Brain microvascular endothelial cell (primary cell): ENCODE results near the gene HLA-E.
"Not testable (repeated sequence)": the region's sequence is repeated elsewhere in the genome, so short reads cannot be mapped to it uniquely, and the experiment has no call there.

ENCODE experiments used
- DNase-seq: peaks from one replicate; pipeline ENCODE4 v3.0.0-alpha.2; 2020
- H3K27ac ChIP-seq: fragments of 250-450 bp; sonication (Bioruptor Pico); 2 replicates; pipeline ENCODE4 v1.5.1; 2020; ENCODE audit warnings: mild to moderate bottlenecking, moderate library complexity
- H3K27me3 ChIP-seq: fragments of 250-450 bp; sonication (Bioruptor Pico); replicated peaks from 2 replicates; pipeline ENCODE4 v1.5.1; 2020; ENCODE audit warnings: mild to moderate bottlenecking
- H3K36me3 ChIP-seq: fragments of 250-450 bp; sonication (Bioruptor Pico); replicated peaks from 2 replicates; pipeline ENCODE4 v1.5.1; 2020; ENCODE audit warnings: mild to moderate bottlenecking
- H3K4me3 ChIP-seq: 2 replicates; pipeline ENCODE4 v1.5.1; 2011; ENCODE audit warnings: low read depth, mild to moderate bottlenecking, control low read depth, low read length, moderate library complexity
- CTCF ChIP-seq: IDR thresholded peaks from 2 replicates; pipeline ENCODE4 v1.5.1; 2011; ENCODE audit warnings: low read depth, mild to moderate bottlenecking, moderate library complexity, low read length, control low read depth, inconsistent platforms; ENCODE audit errors: missing control alignments
- in situ Hi-C: cut with HindIII; loops from 2 replicates; pipeline ENCODE4 v1.10.0; 2017; ENCODE audit warnings: low sequenced_read_pairs, low pct_ligation_motif_present

HLA-E gene

GRCh38 chr6:30520522-30520921 is 31.2 kb downstream of the HLA-E start:
- H3K36me3 ChIP-seq, result no peaks in the 10 kb centered on the region
- H3K4me3 ChIP-seq, result no peak overlapping the region
- H3K27ac ChIP-seq, result no peak overlapping the region
- in situ Hi-C loops, result no loop called here
- H3K27me3 ChIP-seq, result no peaks in the 10 kb centered on the region
- no peak for DNase-seq
- TF ChIP-seq CTCF, result no peak

- H3K4me3 ChIP-seq, in situ Hi-C loops, H3K36me3 ChIP-seq, H3K27ac ChIP-seq, H3K27me3 ChIP-seq: not testable (repeated sequence)
- peak; percentile 63 for DNase-seq
Observed at GRCh38 chr6:30521082-30521481, 31.8 kb downstream of the HLA-E start.

- H3K36me3 ChIP-seq, H3K27me3 ChIP-seq, H3K27ac ChIP-seq, H3K4me3 ChIP-seq, in situ Hi-C loops: not testable (repeated sequence)
- peak; percentile 22 for DNase-seq
Observed at GRCh38 chr6:30521952-30522351, 32.6 kb downstream of the HLA-E start.

GRCh38 chr6:30526444-30526843 is 37.1 kb downstream of the HLA-E start:
- H3K27ac ChIP-seq, H3K27me3 ChIP-seq, H3K36me3 ChIP-seq, DNase-seq, H3K4me3 ChIP-seq, in situ Hi-C loops: not testable (repeated sequence)

- H3K36me3 ChIP-seq, in situ Hi-C loops, H3K27me3 ChIP-seq, DNase-seq, H3K27ac ChIP-seq, H3K4me3 ChIP-seq: not testable (repeated sequence)
Observed at GRCh38 chr6:30529349-30529875, 40.1 kb downstream of the HLA-E start.

- H3K27ac ChIP-seq, result no peak overlapping the region
- in situ Hi-C loops, result no loop called here
Observed at GRCh38 chr6:30530014-30530413, 40.7 kb downstream of the HLA-E start.

GRCh38 chr6:30533460-30534294 is 44.4 kb downstream of the HLA-E start:
- no peak for TF ChIP-seq CTCF
- H3K27me3 ChIP-seq, result no peaks in the 10 kb centered on the region
- DNase-seq, result no peak
- H3K4me3 ChIP-seq, result no peak overlapping the region
- no peak overlapping the region for H3K27ac ChIP-seq
- no peaks in the 10 kb centered on the region for H3K36me3 ChIP-seq
- in situ Hi-C loops, result no loop called here

More at GRCh38 chr6:30530014-30530413, 40.7 kb downstream of the HLA-E start:
- DNase-seq, result no peak
- no peak for TF ChIP-seq CTCF
- Histone ChIP-seq H3K4me3 (no peak overlapping the region), H3K27me3 (no peaks in the 10 kb centered on the region), H3K36me3 (no peaks in the 10 kb centered on the region)

- Histone ChIP-seq H3K27ac (no peak overlapping the region), H3K27me3 (no peaks in the 10 kb centered on the region), H3K36me3 (no peaks in the 10 kb centered on the region), H3K4me3 (no peak overlapping the region)
- TF ChIP-seq CTCF, result no peak
- in situ Hi-C loops, result no loop called here
- no peak for DNase-seq
Observed at GRCh38 chr6:30537931-30538330, 48.6 kb downstream of the HLA-E start.
